Mesodermal cell (in vitro differentiated cells): Measurements from ENCODE around the gene CORO1C.
A peak's percentile ranks its signal among the peaks of the same experiment; 100 is the strongest.

Experiments used
- H3K27ac ChIP-seq: 2 replicates; pipeline ENCODE4 v1.7.0; 2013; ENCODE audit warnings: mild to moderate bottlenecking, low read depth, low read length, moderate library complexity; ENCODE audit not compliant: severe bottlenecking
- H3K36me3 ChIP-seq: 2 replicates; pipeline ENCODE4 v1.7.1; 2013; ENCODE audit warnings: mild to moderate bottlenecking, low read length, moderate library complexity; ENCODE audit not compliant: control insufficient read depth, insufficient read depth
- H3K4me1 ChIP-seq: one replicate; pipeline ENCODE4 v1.7.1; 2013; ENCODE audit warnings: mild to moderate bottlenecking, low read length; ENCODE audit not compliant: insufficient read depth, control insufficient read depth, poor library complexity, severe bottlenecking
- H3K4me3 ChIP-seq: 2 replicates; pipeline ENCODE4 v1.7.0; 2013; ENCODE audit warnings: low read length, control low read depth, mild to moderate bottlenecking; ENCODE audit not compliant: insufficient read depth, poor library complexity, severe bottlenecking; ENCODE audit errors: extremely low read depth
- H3K9me3 ChIP-seq: 2 replicates; pipeline ENCODE4 v1.7.1; 2013; ENCODE audit warnings: mild to moderate bottlenecking, low read length, moderate library complexity; ENCODE audit not compliant: control insufficient read depth
- WGBS, 2 experiments: methylation state at CpG; one replicate each; pipeline ENCODE4 v1.1.5; 2013; ENCODE audit warnings: missing lambda C conversion rate in 2 of 2; ENCODE audit not compliant: insufficient coverage in 2 of 2; 5-methylcytosine and 5-hydroxymethylcytosine counted together

CORO1C gene

DNA sequence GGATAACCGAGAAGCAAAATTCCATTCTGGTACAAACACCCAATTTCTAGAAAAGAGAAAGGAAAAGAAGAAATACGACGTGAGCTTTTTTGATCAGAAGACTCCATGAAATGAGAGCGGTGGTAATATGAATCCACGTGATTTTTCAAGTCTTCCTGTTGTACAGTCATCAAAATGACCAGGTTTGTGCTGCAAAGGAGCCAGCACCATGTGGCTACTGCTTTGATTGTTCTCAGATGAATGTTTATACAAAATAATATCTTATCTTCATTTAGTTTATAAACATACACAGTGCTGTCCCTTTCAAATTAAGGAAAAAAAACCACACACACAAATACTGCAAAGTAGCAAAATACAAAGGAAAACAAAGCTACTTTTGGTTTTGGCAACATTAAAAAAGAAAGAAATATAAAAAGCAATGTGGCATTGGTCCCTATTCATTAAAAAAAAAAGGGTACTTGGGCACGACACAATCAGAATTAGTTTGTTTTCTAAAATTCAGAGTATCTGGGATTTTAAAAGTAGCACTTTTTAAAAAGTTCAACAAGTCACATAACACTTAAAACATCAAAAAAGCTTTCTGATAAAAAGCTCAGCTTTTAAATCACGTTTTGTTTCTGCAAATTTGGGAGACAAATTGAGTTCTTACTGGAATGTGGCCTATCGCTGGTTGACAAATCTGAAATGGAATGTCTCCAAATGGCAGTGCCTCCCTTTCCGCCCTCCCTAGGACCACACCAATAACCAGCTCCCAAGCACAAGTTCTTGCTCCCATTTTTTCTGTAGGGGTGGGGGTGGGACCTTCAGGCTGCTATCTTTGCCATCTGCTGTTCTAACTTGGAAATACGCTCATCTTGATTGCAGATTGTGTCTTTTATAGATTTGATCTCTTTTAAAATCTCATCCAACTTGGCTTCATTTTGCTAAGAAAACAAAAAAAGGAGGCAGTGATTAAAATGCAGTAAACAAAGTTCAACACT is 84.4 kb downstream of the CORO1C start:
- no peaks in the 10 kb centered on the region for H3K9me3 ChIP-seq
- no peak overlapping the region for H3K27ac ChIP-seq
- no peak overlapping the region for H3K4me3 ChIP-seq
- peaks cover 32% of the 10 kb centered on the region for H3K4me1 ChIP-seq
- H3K36me3 ChIP-seq: peaks cover 94% of the 10 kb centered on the region
- 93 to 99% methylated on average over 5 to 7 of the region's 10 CpGs for whole genome bisulfite sequencing, 2 experiments

- Histone ChIP-seq H3K36me3 (peaks cover 90% of the 10 kb centered on the region), H3K9me3 (no peaks in the 10 kb centered on the region), H3K4me1 (peaks cover 32% of the 10 kb centered on the region), H3K4me3 (no peak overlapping the region), H3K27ac (no peak overlapping the region)
- 93 to 96% methylated on average over 7 to 13 of the region's 15 CpGs for WGBS, 2 experiments
These were observed 85.4 kb downstream of the CORO1C start for GRCh38 chr12:108645686-108646599.

GRCh38 chr12:108644811-108645120 is 86.6 kb downstream of the CORO1C start:
- peaks cover 25% of the 10 kb centered on the region for H3K4me1 ChIP-seq
- H3K27ac ChIP-seq: no peak overlapping the region
- 97 to 100% methylated on average over 6 of the region's 7 CpGs for WGBS, 2 experiments
- H3K9me3 ChIP-seq: no peaks in the 10 kb centered on the region
- no peak overlapping the region for H3K4me3 ChIP-seq
- peaks cover 78% of the 10 kb centered on the region for H3K36me3 ChIP-seq

DNA sequence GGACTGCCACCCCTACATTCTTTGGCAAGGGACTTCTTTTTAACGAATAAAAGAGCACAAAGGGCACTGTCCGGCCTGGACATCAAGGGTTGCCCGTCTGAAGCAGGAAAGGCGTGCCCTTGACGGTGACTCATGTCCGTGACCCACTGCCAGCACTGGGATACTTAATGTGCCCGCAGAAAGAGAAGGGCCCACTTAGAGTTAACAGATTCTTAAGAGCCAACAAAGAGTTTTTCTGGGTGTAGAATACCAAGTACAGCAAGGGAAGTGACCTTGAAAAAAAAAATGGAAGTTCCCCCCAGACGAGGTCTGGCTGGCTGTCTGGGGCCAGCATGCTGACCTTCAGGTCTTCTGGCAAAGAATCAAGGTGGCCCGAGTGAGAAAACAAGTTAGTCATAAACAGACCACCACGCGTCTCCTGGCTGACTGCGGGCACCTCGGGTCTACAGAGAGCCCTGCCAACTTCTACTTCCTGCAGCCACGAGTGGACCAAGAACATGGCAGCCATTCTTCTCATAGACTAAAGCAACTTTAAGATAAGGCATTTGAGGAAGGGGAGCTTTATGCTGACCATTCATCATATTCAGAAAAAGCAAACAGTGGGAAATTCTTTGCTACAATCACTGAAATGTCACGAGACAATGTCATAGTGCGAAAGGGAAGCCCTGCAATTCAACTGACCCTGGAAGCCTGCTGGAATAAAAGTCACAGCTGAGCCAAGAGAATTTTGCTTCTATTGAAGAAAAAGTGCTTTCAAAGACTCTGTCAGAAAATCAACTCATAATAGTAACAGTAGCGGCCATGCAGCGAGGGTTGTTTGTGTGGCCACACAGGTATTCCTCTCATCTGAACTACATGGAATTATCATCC is 87.1 kb downstream of the CORO1C start:
- WGBS, 2 experiments: 92 to 95% methylated on average over 15 to 18 of the region's 18 CpGs
- no peak overlapping the region for H3K4me3 ChIP-seq
- H3K9me3 ChIP-seq: no peaks in the 10 kb centered on the region
- no peak overlapping the region for H3K27ac ChIP-seq
- peaks cover 28% of the 10 kb centered on the region for H3K4me1 ChIP-seq
- H3K36me3 ChIP-seq: peaks cover 72% of the 10 kb centered on the region

DNA sequence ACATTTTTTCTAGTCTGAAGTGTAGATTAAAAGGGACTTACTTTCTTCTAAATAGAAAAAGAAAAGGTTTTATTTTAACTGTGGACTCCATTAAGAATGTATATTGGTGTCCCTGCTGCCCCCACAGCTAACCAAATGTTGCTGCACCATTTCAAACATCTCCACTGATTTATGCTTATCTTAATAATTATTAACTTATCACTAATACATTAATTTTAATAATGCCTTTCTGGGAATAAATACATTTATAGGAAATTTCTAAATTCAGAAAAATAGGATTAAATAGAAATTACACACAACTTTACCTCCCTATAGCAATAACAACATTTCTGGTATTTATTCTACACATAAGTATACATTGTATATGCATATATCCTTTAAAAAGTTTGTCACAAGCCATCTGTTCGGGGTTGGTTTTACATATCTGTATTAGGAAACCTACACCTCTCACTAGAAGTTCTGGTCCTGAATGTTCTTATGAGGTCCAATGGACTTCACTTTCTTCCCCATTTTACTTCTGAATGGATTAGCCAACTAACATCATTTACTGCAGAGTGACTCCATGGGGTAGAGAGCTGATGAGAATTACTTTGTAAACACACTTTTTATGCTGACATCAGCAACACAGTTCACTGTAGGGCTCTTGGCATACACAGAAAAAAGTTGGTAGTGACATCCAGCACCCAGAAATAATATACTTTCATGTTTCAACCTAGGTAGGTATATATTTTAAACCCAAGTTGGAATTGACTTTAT is 88.2 kb downstream of the CORO1C start:
- Histone ChIP-seq H3K9me3 (no peaks in the 10 kb centered on the region), H3K36me3 (peaks cover 61% of the 10 kb centered on the region), H3K27ac (no peak overlapping the region), H3K4me1 (peaks cover 28% of the 10 kb centered on the region), H3K4me3 (no peak overlapping the region)
- no CpG with 5 or more reads among the region's 1 CpG for WGBS, 2 experiments

- peaks cover 31% of the 10 kb centered on the region for H3K4me1 ChIP-seq
- no peak overlapping the region for H3K27ac ChIP-seq
- 89 to 94% methylated on average over 9 to 10 of the region's 16 CpGs for WGBS, 2 experiments
These were observed 88.9 kb downstream of the CORO1C start for GRCh38 chr12:108642269-108642870.

DNA sequence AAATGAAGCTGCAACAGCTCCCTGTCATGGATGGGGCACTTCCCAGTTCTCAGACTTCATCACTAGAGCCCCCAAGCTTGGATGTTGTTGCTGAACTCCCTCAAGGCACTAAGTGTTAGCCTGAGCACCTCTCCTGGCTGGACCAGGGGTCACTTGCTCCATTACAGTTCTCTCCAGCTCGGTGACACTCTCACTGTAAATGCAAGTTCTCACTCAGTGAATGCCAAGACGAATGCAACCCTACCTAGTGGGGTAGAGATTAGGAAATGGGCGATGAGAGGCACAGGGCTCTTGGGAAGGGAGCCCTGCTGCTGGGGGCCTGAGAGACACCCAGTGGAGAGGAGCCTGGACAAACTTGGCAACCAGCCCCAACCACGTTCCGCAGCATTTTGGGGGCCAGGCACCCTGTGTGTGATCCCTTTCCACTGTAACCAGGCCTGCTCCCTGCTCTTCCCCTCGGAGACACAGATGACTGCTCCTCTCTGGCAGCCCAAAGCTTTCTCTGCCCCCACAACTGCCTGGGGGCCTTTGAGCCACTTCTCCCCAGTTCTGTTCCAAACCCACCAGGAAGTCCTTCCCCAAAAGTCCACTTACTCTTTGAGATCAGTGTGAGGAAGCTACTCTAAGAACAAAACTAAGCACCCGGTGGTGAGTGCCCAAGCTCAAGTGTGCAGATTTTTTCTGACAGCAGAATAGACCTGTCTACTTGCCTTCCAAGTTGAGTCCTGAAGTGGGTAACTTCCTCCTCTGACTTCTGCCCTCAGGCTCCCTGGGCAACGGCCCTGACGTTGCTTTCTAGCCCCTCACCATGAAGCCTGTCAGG is 89.7 kb downstream of the CORO1C start:
- H3K4me3 ChIP-seq: no peak overlapping the region
- peaks cover 31% of the 10 kb centered on the region for H3K4me1 ChIP-seq
- peaks cover 47% of the 10 kb centered on the region for H3K36me3 ChIP-seq
- H3K27ac ChIP-seq: no peak overlapping the region
- H3K9me3 ChIP-seq: no peaks in the 10 kb centered on the region
- WGBS, 2 experiments: 92% methylated on average over 6 to 7 of the region's 9 CpGs

More at GRCh38 chr12:108642269-108642870, 88.9 kb downstream of the CORO1C start:
- Histone ChIP-seq H3K36me3 (peaks cover 54% of the 10 kb centered on the region), H3K9me3 (no peaks in the 10 kb centered on the region), H3K4me3 (no peak overlapping the region)

- Histone ChIP-seq H3K4me3 (no peak overlapping the region), H3K27ac (peak overlapping the region; percentile 5), H3K9me3 (no peaks in the 10 kb centered on the region), H3K36me3 (peaks cover 40% of the 10 kb centered on the region), H3K4me1 (peaks cover 31% of the 10 kb centered on the region)
- WGBS, 2 experiments: 96 to 100% methylated on average over 5 of the region's 10 CpGs
These were observed 90.4 kb downstream of the CORO1C start for GRCh38 chr12:108640802-108641445.
